IMR-90 (cell line): ENCODE results near the gene CAMK2G. TPM values are rescaled to one million over a fixed set of nuclear protein-coding genes. Genes with fewer than 3 reads are reported as not detected.

Experiments used
- ATAC-seq: fragments of 200-7000 bp; cut with Tn5 transposase; 2 replicates; pipeline ENCODE4 v1.9.1; 2020; ENCODE audit warnings: low read depth, mild to moderate bottlenecking, moderate library complexity
- BruUV-seq: library from RNA; stranded (reverse); fragments of 400-500 nt; replicated peaks from 2 replicates; lab custom pipeline; 2021; lab: Mats Ljungman, UMichigan
- CTCF ChIA-PET: fragments of 300-600 bp; formaldehyde crosslinking; extraction: SDS; loops from one replicate; lab custom pipeline; 2021; ENCODE audit warnings: antibody characterized with exemption; lab: Yijun Ruan, JAX
- POLR2A ChIA-PET: fragments of 300-600 bp; sonication (Branson Sonifier 250); formaldehyde crosslinking; loops from one replicate; lab custom pipeline; 2022; ENCODE audit warnings: antibody characterized with exemption; ENCODE audit not compliant: unreplicated experiment; lab: Charles Lee
- DNase-seq: peaks from one replicate; pipeline ENCODE4 v3.0.0; 2013
- H2AFZ ChIP-seq: replicated peaks from 2 replicates; pipeline ENCODE3; 2013; ENCODE audit warnings: low read length, mild to moderate bottlenecking; ENCODE audit not compliant: poor library complexity
- H2AK5ac ChIP-seq: 2 replicates; pipeline ENCODE4 v1.6.1; 2013; ENCODE audit warnings: low read depth, low read length, inconsistent platforms
- H2AK9ac ChIP-seq: replicated peaks from 2 replicates; pipeline ENCODE3; 2013; ENCODE audit warnings: mild to moderate bottlenecking, low read depth, low read length, moderate library complexity; ENCODE audit not compliant: poor library complexity
- H2BK120ac ChIP-seq: 2 replicates; pipeline ENCODE4 v1.6.1; 2013; ENCODE audit warnings: low read depth, low read length, inconsistent platforms
- H2BK15ac ChIP-seq: 3 replicates; pipeline ENCODE4 v1.6.1; 2013; ENCODE audit warnings: low read depth, low read length, inconsistent platforms
- H2BK20ac ChIP-seq: 2 replicates; pipeline ENCODE4 v1.6.1; 2013; ENCODE audit warnings: low read depth, mild to moderate bottlenecking, inconsistent platforms, low read length, moderate library complexity
- H2BK5ac ChIP-seq: 2 replicates; pipeline ENCODE4 v1.6.1; 2013; ENCODE audit warnings: mild to moderate bottlenecking, low read depth, low read length, inconsistent platforms; ENCODE audit not compliant: poor library complexity, severe bottlenecking
- H3K14ac ChIP-seq: replicated peaks from 2 replicates; pipeline ENCODE4 v1.6.1; 2013; ENCODE audit warnings: low read depth, low read length, inconsistent platforms
- H3K18ac ChIP-seq: 2 replicates; pipeline ENCODE4 v1.6.1; 2013; ENCODE audit warnings: low read depth, low read length, control low read depth
- H3K23ac ChIP-seq: 2 replicates; pipeline ENCODE4 v1.6.1; 2013; ENCODE audit warnings: low read depth, low read length, inconsistent platforms
- H3K27ac ChIP-seq: 2 replicates; pipeline ENCODE4 v1.5.1; 2013; ENCODE audit warnings: mild to moderate bottlenecking, control low read depth, low read length; ENCODE audit not compliant: insufficient read depth
- H3K27me3 ChIP-seq: 2 replicates; pipeline ENCODE4 v1.6.1; 2013; ENCODE audit warnings: low read length; ENCODE audit not compliant: control insufficient read depth, insufficient read depth
- H3K36me3 ChIP-seq: 2 replicates; pipeline ENCODE4 v1.6.1; 2013; ENCODE audit warnings: low read length, mixed read lengths; ENCODE audit not compliant: control insufficient read depth, insufficient read depth
- H3K4ac ChIP-seq: 2 replicates; pipeline ENCODE4 v1.6.1; 2013; ENCODE audit warnings: low read depth, low read length, inconsistent platforms
- H3K4me1 ChIP-seq: 2 replicates; pipeline ENCODE4 v1.6.1; 2013; ENCODE audit warnings: low read length, mixed read lengths; ENCODE audit not compliant: control insufficient read depth, insufficient read depth
- H3K4me2 ChIP-seq: 2 replicates; pipeline ENCODE4 v1.6.1; 2013; ENCODE audit warnings: low read depth, mild to moderate bottlenecking, control low read depth, low read length, moderate library complexity
- H3K4me3 ChIP-seq: 2 replicates; pipeline ENCODE4 v1.5.1; 2013; ENCODE audit warnings: low read depth, mild to moderate bottlenecking, control low read depth, low read length, moderate library complexity; ENCODE audit not compliant: insufficient read depth
- H3K56ac ChIP-seq: 2 replicates; pipeline ENCODE4 v1.6.1; 2013; ENCODE audit warnings: low read length, inconsistent platforms; ENCODE audit not compliant: insufficient read depth; ENCODE audit errors: extremely low read depth
- H3K79me1 ChIP-seq, 2 experiments: 2 replicates each; pipeline ENCODE4 v1.6.1; 2013; ENCODE audit warnings: low read length in 2 of 2, inconsistent platforms in 1 of 2, low read depth in 1 of 2
- H3K9ac ChIP-seq: 2 replicates; pipeline ENCODE4 v1.6.1; 2013; ENCODE audit warnings: low read depth, low read length, control low read depth
- H3K9me1 ChIP-seq: 2 replicates; pipeline ENCODE4 v1.6.1; 2013; ENCODE audit warnings: low read length, inconsistent platforms; ENCODE audit not compliant: insufficient read depth
- H3K9me3 ChIP-seq: 2 replicates; pipeline ENCODE4 v1.6.1; 2013; ENCODE audit warnings: low read length; ENCODE audit not compliant: control insufficient read depth, insufficient read depth
- H4K20me1 ChIP-seq: 2 replicates; pipeline ENCODE4 v1.6.1; 2013; ENCODE audit warnings: low read length, inconsistent platforms; ENCODE audit not compliant: insufficient read depth
- H4K5ac ChIP-seq: 2 replicates; pipeline ENCODE4 v1.6.1; 2013; ENCODE audit warnings: mild to moderate bottlenecking, low read depth, low read length, control low read depth
- H4K8ac ChIP-seq, 2 experiments: 2 replicates each; pipeline ENCODE4 v1.6.1; 2013; ENCODE audit warnings: low read depth in 2 of 2, low read length in 2 of 2, control low read depth in 1 of 2, inconsistent platforms in 1 of 2
- H4K91ac ChIP-seq: 2 replicates; pipeline ENCODE4 v1.6.1; 2013; ENCODE audit warnings: low read depth, low read length, inconsistent platforms; ENCODE audit not compliant: insufficient read depth
- CTCF ChIP-seq: conservative IDR thresholded peaks from 2 replicates; pipeline ENCODE4 v1.5.1; 2012; ENCODE audit warnings: mild to moderate bottlenecking, low read depth, low read length, improper control_type of control experiment
- MAFK ChIP-seq: IDR thresholded peaks from 2 replicates; pipeline ENCODE4 v1.6.1; 2012; ENCODE audit warnings: low read depth, low read length, improper control_type of control experiment
- MXI1 ChIP-seq: IDR thresholded peaks from 2 replicates; pipeline ENCODE4 v1.6.1; 2012; ENCODE audit warnings: low read depth, mild to moderate bottlenecking, low read length, moderate library complexity, borderline replicate concordance
- WGBS, 2 experiments: methylation state at CpG; one replicate each; pipeline versions ENCODE4 v1.1.5 to v1.1.7; 2013; ENCODE audit warnings: missing lambda C conversion rate in 2 of 2; ENCODE audit not compliant: insufficient read length in 1 of 2; ENCODE audit errors: extremely low coverage in 2 of 2; 5-methylcytosine and 5-hydroxymethylcytosine counted together
- dilution Hi-C: fragments of 300-500 bp; cut with HindIII; formaldehyde crosslinking; loops from one replicate; pipeline ENCODE4 v1.14.3; 2018; ENCODE audit warnings: low sequenced_read_pairs; ENCODE audit not compliant: unreplicated experiment
- in situ Hi-C: fragments of 300-500 bp; cut with MboI; formaldehyde crosslinking; loops from 3 replicates; pipeline ENCODE4 v1.14.3; 2019; ENCODE audit warnings: low sequenced_read_pairs, inconsistent platforms, mixed read lengths
- intact Hi-C: fragments of 100-400 bp; cut with micrococcal nuclease; formaldehyde crosslinking; loops from 2 replicates; pipeline ENCODE4 v1.10.0; 2022
- polyA plus RNA-seq, 3 experiments: library from polyadenylated mRNA; depleted of rRNA; stranded (reverse); fragments of >200 nt; gene quantifications; 2 replicates each; pipeline ENCODE4 v1.2.3, GENCODE V29; 2012; ENCODE audit warnings: low replicate concordance in 1 of 3
- total RNA-seq: library from RNA; depleted of rRNA; stranded (reverse); fragments of >200 nt; gene quantifications from 2 replicates; pipeline ENCODE4 v1.2.3, GENCODE V29; 2012

Gene CAMK2G
- total and polyA plus RNA-seq, 2 of the 4 experiments (the other 2 are of a cell fraction) = 20.4 to 25.4 TPM

GRCh38 chr10:73819513-73820093 lies 54.8 kb downstream of the CAMK2G start:
- peak; percentile 23 for DNase-seq
- WGBS, 2 experiments = 86% methylated on average over 10 of the region's 20 CpGs; no CpG with 5 or more reads in 1 of the 2 experiments
- no TSS peak for BruUV-seq
- no peak overlapping the region for H3K14ac ChIP-seq
- H3K79me1 ChIP-seq = peaks cover 0 to 9% of the 10 kb centered on the region in 2 experiments; a peak in 1 of 4 replicates
- peak overlapping the region; percentile 23 for H2AFZ ChIP-seq
- H4K91ac ChIP-seq = no peak overlapping the region
- intact Hi-C loops = no loop called here
- ChIA-PET POLR2A (no interaction called here), CTCF (no interaction called here)
- no peak overlapping the region for H3K4me3 ChIP-seq
- H3K9me1 ChIP-seq = peaks cover 10% of the 10 kb centered on the region; the same call in 1 of the 2 replicates
- no peak overlapping the region for H3K4ac ChIP-seq
- H2BK15ac ChIP-seq = no peak overlapping the region
- H3K4me2 ChIP-seq = no peak overlapping the region
- no peak overlapping the region for H3K56ac ChIP-seq
- no peak overlapping the region for H2BK20ac ChIP-seq
- peaks cover 10% of the 10 kb centered on the region for H3K4me1 ChIP-seq
- H3K27me3 ChIP-seq = no peaks in the 10 kb centered on the region
- H3K27ac ChIP-seq = no peak overlapping the region
- no peak overlapping the region for H4K8ac ChIP-seq
- H2BK5ac ChIP-seq = no peak overlapping the region
- H2BK120ac ChIP-seq = no peak overlapping the region; the same call in 1 of the 2 replicates
- dilution Hi-C loops = no loop called here
- H4K5ac ChIP-seq = no peak overlapping the region
- ATAC-seq = no peak; the same call in 1 of the 2 replicates
- peak overlapping the region; percentile 55 for H2AK9ac ChIP-seq
- no peak overlapping the region for H3K9ac ChIP-seq
- peaks cover 25% of the 10 kb centered on the region for H3K36me3 ChIP-seq
- no peak overlapping the region for H3K23ac ChIP-seq
- H4K20me1 ChIP-seq = no peaks in the 10 kb centered on the region
- no peaks in the 10 kb centered on the region for H3K9me3 ChIP-seq
- H3K18ac ChIP-seq = no peak overlapping the region
- in situ Hi-C loops = no loop called here
- TF ChIP-seq MAFK (no peak), MXI1 (no peak), CTCF (0 out of 2 replicates have a peak, but pooled peaks have one; percentile 8)
- 0 out of 2 replicates have a peak overlapping the region, but pooled peaks have one; percentile 37 for H2AK5ac ChIP-seq
